HG02588 (cell line): ENCODE measurements around the gene GRAMD1A.
"Not testable (repeated sequence)": the region's sequence is repeated elsewhere in the genome, so short reads cannot be mapped to it uniquely, and the experiment has no call there.

ENCODE experiments used
- ATAC-seq: cut with Tn5 transposase; IDR thresholded peaks from one replicate; pipeline ENCODE4 v1.9.1; 2021; ENCODE audit warnings: mild to moderate bottlenecking, moderate library complexity; ENCODE audit not compliant: unreplicated experiment

The GRAMD1A gene

DNA sequence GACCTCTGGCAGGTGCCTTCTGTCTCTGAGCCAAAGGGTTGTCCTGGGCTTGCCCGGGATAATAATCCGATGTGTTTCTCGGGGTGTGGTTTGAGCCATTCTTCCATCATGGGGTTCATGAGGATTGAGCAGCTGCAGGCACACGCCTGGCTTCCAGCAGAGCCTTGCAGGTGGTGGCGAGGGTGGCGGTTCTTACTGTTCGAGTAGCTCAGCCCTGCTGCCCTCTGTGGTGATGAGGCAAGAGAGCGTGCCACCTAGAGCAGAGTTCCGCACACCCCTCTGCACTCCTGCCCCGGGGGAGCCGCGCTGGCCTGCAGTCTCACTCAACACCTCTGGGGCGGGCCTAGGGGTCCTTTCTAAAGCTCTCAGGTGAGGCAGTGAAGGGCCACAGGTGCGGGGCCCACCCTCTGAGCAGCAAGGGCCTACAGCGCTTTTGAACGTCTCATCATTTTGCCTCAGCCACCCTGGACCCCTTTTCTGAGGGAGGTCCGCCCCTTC, 33.9 kb downstream of the GRAMD1A start:
- ATAC-seq: no peak

GRCh38 chr19:35034588-35035382, 34.7 kb downstream of the GRAMD1A start:
- ATAC-seq: no peak

DNA sequence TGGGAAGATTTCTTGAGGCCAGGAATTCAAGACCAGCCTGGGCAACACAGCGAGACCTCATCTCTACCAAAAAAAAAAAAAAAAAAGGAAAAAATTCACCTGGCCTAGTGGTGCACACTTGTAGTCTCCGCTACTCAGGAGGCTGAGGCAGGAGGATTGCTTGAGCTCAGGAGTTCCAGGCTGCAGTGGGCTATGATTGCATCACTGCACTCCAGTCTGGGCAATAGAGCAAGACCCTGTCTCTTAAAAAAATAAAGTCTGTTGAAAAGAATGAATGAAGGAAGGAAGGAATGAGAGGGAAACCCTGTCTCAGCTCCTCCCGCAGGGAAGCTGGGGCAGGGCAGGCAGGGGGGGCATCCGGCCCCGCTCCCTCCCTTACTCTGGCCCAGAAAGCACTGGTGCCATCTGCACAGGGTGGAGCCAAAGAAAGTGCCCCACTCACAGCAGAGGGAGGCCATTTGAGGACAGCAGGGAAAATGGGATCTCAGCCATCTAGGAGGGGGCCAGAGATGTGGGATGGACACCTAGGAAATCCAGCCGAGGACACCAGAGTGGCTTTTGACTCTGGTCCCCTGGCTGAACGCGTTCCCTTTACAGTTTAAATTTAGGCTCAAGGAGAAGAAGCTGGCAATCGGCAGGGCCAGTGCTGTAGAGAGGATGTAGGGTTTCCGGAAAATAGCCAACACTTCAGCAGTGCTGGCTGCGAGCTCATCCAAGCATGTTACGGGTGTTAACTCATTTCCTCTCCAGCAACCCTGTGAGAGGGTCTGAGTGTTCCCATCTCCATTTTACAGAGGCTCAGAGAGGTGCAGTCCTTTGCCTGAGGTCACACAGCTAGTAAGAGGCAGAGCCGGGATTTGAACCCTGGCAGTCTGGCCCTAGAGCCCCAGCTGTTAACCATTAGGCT, 37.8 kb downstream of the GRAMD1A start:
- ATAC-seq: no peak

DNA sequence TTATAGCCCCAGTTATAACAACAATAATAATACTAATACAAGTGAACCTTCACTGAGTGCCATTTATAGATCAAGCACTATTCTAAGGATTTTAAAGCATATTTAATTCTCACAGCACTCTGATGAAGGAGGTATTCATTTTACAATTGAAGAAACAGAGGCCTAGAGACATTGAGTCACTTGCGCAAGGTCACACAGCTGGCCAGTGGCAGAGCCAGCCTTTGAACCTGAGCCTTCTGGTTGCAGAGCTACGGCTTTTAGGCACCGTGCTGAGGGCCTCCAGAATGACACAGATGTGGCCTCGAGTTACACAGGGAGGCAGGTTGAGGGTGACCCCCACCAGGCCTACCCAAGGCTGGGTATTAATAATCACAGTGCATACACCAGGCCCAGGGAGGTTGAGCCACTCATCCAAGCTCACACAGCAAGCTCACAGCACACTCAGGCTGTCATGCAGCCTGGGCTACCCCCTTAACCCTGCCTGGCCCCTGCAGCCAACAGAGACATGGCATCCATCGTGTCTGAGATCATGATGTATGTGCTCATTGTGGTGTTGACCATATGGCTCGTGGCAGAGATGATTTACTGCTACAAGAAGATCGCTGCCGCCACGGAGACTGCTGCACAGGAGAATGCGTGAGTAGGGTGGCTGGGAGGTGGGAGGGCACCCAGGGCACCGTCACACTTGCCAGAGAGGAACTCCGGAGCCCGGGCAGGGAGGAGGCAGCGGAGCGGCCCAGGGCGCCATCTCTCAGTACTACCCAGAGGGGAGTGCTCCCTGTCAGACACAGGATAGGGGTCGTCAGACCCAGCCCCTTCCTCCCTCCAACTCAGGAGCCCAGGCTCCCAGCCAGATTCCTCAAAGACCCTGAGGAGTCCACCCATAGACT, 38.7 kb downstream of the GRAMD1A start:
- ATAC-seq: no peak

DNA sequence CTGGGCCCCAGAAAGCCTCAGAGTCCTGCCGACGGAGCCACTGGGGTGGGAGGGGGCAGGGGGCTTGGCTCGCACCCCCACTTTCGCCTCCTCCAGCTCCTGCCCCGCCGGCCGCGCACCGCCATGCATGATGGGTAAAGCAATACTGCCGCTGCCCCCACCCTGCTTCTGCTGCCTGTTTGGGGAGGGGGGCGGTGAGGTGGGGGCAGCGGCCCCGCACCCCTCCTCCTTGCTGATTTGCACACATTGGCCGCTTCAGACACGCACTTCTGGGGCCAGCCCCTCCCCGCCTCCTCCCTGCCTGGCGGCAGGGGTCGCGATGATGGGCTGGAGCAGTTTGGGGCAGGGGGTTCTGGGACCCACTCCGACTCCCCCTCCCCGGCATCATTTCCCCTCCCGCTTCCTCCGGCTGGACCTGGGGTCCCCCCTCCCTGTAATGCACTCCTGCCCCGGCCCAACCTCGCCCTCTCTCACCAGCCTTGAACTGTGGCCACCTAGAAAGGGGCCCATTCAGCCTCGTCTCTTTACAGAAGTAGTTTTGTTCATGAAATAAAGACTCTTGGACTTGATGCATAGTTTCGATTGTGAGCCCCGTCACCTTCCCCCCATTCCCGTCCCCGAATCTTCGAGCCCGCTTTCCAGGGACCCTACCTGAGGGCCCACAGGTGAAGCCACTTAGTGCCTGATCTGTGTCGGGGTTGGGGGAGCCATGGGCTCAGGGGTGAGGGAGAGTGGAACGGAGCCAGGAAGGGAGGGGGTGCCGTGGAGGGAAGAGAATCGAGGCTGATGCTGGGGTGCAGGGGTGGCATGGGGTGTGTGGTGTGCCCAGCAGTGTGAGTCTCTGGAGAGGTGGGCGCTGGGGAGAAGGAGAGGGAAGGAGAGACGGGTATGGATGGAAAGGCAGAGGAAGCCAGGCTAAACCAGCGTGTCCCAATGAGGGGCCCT, 40.0 kb downstream of the GRAMD1A start:
- no peak for ATAC-seq

GRCh38 chr19:35040826-35041547, 40.9 kb downstream of the GRAMD1A start:
- no peak for ATAC-seq

DNA sequence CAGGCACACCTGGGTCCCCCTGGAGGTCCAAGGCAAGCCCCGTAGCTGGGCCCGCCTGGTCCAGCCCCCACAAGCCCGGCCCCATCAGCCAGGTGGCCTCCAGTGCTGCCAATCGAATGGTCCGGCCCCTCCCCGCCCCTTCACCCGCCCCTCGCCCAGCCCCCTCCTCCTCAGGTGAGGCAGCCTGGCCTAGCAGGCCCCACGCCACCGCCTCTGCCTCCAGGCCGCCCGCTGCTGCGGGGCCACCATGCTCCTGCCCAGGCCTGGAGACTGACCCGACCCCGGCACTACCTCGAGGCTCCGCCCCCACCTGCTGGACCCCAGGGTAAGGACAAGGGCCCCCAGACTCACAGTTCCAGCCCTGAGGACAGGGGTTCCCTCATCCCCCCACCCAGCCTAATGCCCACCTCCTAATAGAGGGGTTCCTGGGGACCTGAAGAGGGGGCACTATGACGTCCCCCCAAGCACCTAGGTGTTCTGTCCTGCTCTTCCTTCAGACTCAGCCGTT, 41.5 kb downstream of the GRAMD1A start, which contains the start of gene HPN:
TSS of gene HPN (plus strand) at position 174 of the 508 bp plus-strand sequence. CDS start 786 bp downstream, outside the sequence.
- ATAC-seq: no peak

GRCh38 chr19:35042056-35042730, 42.1 kb downstream of the GRAMD1A start:
- no peak for ATAC-seq

DNA sequence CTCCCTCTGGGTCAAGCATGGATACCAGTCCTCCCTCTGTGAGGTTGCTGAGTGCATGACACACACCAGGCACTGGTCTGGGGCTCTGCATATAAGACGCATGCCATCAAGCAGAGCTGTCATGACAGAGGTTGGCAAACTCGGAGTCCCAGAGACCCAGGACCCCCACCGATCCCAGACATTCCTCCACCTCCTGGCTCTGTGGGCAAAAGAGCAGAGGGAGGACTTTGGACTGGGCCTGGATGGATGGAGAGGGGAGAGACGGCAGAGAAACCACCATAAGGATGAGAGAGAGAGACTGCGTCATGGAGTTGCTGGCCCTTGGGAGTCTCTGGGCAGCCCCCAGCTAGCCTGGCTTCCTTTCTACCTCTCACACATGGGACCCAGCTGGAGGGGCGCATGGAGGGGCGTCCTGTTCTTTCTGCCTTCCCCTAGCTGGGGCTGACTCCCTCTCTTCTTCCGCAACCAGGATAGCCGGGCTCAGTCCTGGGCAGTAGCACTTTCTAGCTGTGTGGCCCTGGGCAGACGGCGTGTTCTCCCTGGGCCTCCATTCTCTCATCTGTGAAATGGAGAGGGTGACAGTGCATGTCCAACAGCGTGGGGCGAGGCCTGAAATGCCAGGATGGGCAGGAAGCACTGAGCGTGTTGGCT, 43.0 kb downstream of the GRAMD1A start:
- ATAC-seq: no peak

- no peak for ATAC-seq
Observed at GRCh38 chr19:35043906-35044305, 43.8 kb downstream of the GRAMD1A start.

GRCh38 chr19:35044317-35045117, 44.4 kb downstream of the GRAMD1A start:
- ATAC-seq: no peak

GRCh38 chr19:35045667-35046300, 45.7 kb downstream of the GRAMD1A start:
- no peak for ATAC-seq

GRCh38 chr19:35046461-35046860, 46.3 kb downstream of the GRAMD1A start:
- no peak for ATAC-seq

- no peak for ATAC-seq
Observed at GRCh38 chr19:35048911-35049411, 48.8 kb downstream of the GRAMD1A start.

GRCh38 chr19:35049456-35049855, 49.3 kb downstream of the GRAMD1A start:
- ATAC-seq: no peak

DNA sequence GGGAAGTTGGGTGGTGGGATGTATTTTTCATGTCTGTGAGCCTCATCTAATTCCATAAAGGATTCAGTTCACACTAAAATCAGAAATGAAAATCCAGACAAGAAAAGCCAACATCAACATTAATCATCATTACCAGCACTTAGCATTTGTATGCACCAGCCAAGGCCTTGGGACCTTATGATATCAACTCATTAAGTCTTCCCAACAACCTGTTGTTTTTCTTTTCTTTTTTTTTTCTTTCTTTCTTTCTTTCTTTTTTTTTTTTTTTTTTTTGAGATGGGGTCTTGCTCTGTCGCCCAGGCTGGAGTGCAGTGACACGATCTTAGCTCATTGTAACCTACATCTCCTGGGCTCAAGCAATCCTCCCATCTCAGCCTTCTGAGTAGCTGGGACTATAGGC, 50.5 kb downstream of the GRAMD1A start:
- not testable (repeated sequence) for ATAC-seq
